Smooth muscle cell of the coronary artery (primary cell): Measurements from ENCODE around the gene VGLL3. TPM values are rescaled to one million over a fixed set of nuclear protein-coding genes. Genes with fewer than 3 reads are reported as not detected.

Source experiments
- total RNA-seq: library from RNA; depleted of rRNA; stranded (reverse); fragments of >200 nt; gene quantifications from 2 replicates; pipeline ENCODE4 v1.2.3, GENCODE V29; 2014; ENCODE audit warnings: low replicate concordance

VGLL3 gene, protein sequence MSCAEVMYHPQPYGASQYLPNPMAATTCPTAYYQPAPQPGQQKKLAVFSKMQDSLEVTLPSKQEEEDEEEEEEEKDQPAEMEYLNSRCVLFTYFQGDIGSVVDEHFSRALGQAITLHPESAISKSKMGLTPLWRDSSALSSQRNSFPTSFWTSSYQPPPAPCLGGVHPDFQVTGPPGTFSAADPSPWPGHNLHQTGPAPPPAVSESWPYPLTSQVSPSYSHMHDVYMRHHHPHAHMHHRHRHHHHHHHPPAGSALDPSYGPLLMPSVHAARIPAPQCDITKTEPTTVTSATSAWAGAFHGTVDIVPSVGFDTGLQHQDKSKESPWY
- total RNA-seq, result 2.9 and 54.9 TPM in 2 replicates

DNA sequence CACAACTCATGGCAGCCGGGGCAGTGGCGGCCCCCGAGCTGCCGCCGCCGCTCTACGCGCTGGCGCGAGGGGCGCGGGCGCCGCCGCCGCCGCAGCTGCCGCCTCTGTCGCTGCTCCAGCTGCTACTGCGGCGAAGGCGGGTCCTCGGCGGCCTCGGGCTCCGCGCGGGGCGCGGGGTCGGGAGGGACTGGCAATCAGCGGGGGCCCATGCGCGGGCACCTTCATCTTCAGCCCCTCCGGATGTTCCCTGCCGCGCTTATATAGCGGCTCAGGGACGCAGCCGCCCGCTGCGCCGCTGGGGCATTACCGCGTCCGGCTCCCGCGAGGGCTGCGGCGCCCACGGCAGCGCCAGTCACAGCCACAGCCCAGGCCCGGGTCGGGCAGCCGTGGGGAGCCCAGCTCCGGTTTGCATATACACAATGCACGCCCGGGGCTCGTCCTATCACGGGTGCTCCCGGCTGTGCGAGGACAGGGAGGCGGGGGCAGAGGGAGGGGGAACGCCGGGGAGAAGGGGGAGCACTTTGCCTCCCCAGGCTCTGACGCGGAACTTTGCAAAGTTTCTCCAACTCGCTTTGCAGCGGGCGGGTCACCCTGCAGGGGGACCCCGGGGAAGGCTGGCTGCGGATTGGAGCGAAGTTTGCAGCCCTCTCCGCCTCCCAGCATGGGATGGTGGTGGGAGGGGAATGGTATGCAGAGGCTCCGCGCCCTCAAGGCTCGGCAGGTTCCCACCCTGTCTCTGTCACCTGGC is at the start of gene VGLL3:
Gene VGLL3 (minus strand): TSS at position 416 of the 748 bp plus-strand sequence. CDS start 406 bp downstream, at position 10.

Other genes with a start within 250 kb of the VGLL3 start
- gene CHMP2B, start 236.2 kb upstream of the VGLL3 start, total RNA-seq, result 7.4 and 19.4 TPM in 2 replicates